NCI-H2081 (cell line): ENCODE results near the gene SAMD14.

Source experiments
- DNase-seq, 2 experiments: peaks; one replicate each; lab custom pipeline; 2025; lab: John Stamatoyannopoulos, UW

Gene SAMD14

GRCh38 chr17:50129728-50130558 lies at the start of gene SAMD14:
TSS of gene SAMD14 (minus strand) at chr17:50130160. CDS start at chr17:50124959, 5,201 bp downstream.
- DNase-seq: peak in 1 of 2 experiments; percentile 30

GRCh38 chr17:50177983-50178834 lies 48.2 kb upstream of the SAMD14 start:
- DNase-seq: no peak

GRCh38 chr17:50177476-50177875 lies 47.5 kb upstream of the SAMD14 start:
- DNase-seq: no peak

- DNase-seq: no peak
Measured at GRCh38 chr17:50176559-50177357, 46.8 kb upstream of the SAMD14 start.

- DNase-seq: no peak
Measured at GRCh38 chr17:50175035-50175807, 45.3 kb upstream of the SAMD14 start.

- DNase-seq: no peak
Measured at GRCh38 chr17:50174444-50174843, 44.5 kb upstream of the SAMD14 start.

- no peak for DNase-seq
Measured at GRCh38 chr17:50173335-50173941, 43.5 kb upstream of the SAMD14 start.

- DNase-seq: no peak
Measured at GRCh38 chr17:50172936-50173334, 43.0 kb upstream of the SAMD14 start.

GRCh38 chr17:50172130-50172529 lies 42.2 kb upstream of the SAMD14 start:
- DNase-seq: no peak

- DNase-seq: no peak
Measured at GRCh38 chr17:50171371-50172071, 41.6 kb upstream of the SAMD14 start.

GRCh38 chr17:50170662-50171370 lies 40.9 kb upstream of the SAMD14 start:
- no peak for DNase-seq

- DNase-seq: no peak
Measured at GRCh38 chr17:50169881-50170459, 40.0 kb upstream of the SAMD14 start.

- DNase-seq: peak; percentile 24 to 44
Measured at GRCh38 chr17:50169121-50169764, 39.3 kb upstream of the SAMD14 start.

GRCh38 chr17:50168319-50168718 lies 38.4 kb upstream of the SAMD14 start:
- no peak for DNase-seq

- DNase-seq: no peak
Measured at GRCh38 chr17:50167371-50167770, 37.4 kb upstream of the SAMD14 start.

GRCh38 chr17:50166518-50167181 lies 36.7 kb upstream of the SAMD14 start:
- DNase-seq: no peak

GRCh38 chr17:50165867-50166517 lies 36.0 kb upstream of the SAMD14 start, which contains the start of gene SGCA:
TSS of gene SGCA (plus strand) at chr17:50166005. CDS start at chr17:50166041, 36 bp downstream.
- no peak for DNase-seq
